ENCODE results near the gene MDM4.

DNA sequence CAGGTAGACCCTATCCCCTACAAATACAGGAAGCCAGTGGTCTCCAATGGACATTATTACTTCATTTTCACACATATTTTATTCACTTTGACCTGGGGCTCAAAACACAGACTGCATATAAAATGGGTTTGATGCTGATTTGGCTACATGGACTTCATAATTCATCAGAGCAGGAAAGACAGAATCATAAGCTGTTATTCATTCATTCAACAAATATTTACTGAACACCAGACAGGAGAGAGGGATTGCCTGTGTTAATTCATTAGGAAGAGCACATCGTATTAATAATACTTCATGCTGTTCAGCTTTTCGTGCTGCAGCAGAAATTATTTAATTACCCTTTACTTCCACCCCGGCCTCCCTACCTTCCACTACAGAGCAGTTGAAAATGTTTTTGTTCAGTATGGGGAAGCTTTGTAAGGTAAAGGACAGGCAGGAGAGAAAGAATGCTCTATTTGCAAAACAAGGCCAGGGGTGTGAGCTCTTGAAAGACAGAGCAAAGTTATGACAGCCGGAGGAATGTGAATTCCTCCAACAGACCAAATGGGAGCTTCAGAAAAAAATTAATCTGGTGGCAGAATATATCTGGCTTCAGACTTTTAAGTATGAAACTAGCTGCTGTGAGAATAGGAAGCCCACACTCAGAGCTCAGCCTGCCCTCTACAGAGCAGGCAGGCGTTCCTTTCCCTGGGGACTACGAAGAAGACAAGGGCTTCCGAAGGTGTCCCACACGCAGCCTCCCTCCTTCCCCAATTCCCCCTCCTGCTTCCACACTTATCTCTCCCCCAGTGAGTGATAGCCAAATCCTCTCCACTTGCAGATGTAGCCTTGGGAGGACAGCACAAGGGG, 58.0 kb downstream of the MDM4 start:
- TF ChIP-seq, protein P1, sequence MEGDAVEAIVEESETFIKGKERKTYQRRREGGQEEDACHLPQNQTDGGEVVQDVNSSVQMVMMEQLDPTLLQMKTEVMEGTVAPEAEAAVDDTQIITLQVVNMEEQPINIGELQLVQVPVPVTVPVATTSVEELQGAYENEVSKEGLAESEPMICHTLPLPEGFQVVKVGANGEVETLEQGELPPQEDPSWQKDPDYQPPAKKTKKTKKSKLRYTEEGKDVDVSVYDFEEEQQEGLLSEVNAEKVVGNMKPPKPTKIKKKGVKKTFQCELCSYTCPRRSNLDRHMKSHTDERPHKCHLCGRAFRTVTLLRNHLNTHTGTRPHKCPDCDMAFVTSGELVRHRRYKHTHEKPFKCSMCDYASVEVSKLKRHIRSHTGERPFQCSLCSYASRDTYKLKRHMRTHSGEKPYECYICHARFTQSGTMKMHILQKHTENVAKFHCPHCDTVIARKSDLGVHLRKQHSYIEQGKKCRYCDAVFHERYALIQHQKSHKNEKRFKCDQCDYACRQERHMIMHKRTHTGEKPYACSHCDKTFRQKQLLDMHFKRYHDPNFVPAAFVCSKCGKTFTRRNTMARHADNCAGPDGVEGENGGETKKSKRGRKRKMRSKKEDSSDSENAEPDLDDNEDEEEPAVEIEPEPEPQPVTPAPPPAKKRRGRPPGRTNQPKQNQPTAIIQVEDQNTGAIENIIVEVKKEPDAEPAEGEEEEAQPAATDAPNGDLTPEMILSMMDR (IDR thresholded peaks at IDR 0.05) = no peak
- TF ChIP-seq, protein P2, sequence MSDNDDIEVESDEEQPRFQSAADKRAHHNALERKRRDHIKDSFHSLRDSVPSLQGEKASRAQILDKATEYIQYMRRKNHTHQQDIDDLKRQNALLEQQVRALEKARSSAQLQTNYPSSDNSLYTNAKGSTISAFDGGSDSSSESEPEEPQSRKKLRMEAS (IDR thresholded peaks at IDR 0.05) = no peak
- TF ChIP-seq JUNB (IDR thresholded peaks at IDR 0.05) (no peak), HOXB5 (CRISPR knock-in tag; IDR thresholded peaks at IDR 0.05) (no peak), TP53 (CRISPR knock-in tag; IDR thresholded peaks at IDR 0.05) (no peak), POLR2A (IDR thresholded peaks at IDR 0.05; ENCODE audit: low read length) (no peak)
- TF ChIP-seq, protein P3, sequence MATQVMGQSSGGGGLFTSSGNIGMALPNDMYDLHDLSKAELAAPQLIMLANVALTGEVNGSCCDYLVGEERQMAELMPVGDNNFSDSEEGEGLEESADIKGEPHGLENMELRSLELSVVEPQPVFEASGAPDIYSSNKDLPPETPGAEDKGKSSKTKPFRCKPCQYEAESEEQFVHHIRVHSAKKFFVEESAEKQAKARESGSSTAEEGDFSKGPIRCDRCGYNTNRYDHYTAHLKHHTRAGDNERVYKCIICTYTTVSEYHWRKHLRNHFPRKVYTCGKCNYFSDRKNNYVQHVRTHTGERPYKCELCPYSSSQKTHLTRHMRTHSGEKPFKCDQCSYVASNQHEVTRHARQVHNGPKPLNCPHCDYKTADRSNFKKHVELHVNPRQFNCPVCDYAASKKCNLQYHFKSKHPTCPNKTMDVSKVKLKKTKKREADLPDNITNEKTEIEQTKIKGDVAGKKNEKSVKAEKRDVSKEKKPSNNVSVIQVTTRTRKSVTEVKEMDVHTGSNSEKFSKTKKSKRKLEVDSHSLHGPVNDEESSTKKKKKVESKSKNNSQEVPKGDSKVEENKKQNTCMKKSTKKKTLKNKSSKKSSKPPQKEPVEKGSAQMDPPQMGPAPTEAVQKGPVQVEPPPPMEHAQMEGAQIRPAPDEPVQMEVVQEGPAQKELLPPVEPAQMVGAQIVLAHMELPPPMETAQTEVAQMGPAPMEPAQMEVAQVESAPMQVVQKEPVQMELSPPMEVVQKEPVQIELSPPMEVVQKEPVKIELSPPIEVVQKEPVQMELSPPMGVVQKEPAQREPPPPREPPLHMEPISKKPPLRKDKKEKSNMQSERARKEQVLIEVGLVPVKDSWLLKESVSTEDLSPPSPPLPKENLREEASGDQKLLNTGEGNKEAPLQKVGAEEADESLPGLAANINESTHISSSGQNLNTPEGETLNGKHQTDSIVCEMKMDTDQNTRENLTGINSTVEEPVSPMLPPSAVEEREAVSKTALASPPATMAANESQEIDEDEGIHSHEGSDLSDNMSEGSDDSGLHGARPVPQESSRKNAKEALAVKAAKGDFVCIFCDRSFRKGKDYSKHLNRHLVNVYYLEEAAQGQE (IDR thresholded peaks at IDR 0.05) = no peak

Measured in A549 (cell line).